ENCODE results near the gene PRCD.

- TF ChIP-seq POLR2A (IDR thresholded peaks at IDR 0.05; ENCODE audit: low read depth, low read length) (no peak), TAF1 (IDR thresholded peaks at IDR 0.05; ENCODE audit: borderline replicate concordance, low read depth, low read length) (no peak), POLR2AphosphoS5 (IDR thresholded peaks at IDR 0.05; ENCODE audit: low read depth, low read length) (no peak)
Measured at GRCh38 chr17:76534831-76535732, 4.8 kb upstream of the PRCD start.

Measured in GM12892 (cell line).